Measurements from ENCODE around the gene GCK.
"Not testable (repeated sequence)": the region's sequence is repeated elsewhere in the genome, so short reads cannot be mapped to it uniquely, and the experiment has no call there.

The GCK gene

GRCh38 chr7:44200699-44201461 lies 11.6 kb upstream of the GCK start, which contains the start of gene YKT6:
TSS of gene YKT6 (plus strand) at chr7:44200978. CDS start at chr7:44201136, 158 bp downstream.
- DNase-seq: peak; percentile 99

- not testable (repeated sequence) for DNase-seq
These were observed 10.9 kb upstream of the GCK start for GRCh38 chr7:44200163-44200562.

- no peak for DNase-seq
These were observed 8.2 kb upstream of the GCK start for GRCh38 chr7:44197474-44197873.

- peak; percentile 55 to 58 for DNase-seq
These were observed 7.2 kb upstream of the GCK start for GRCh38 chr7:44196450-44196872.

- no peak for DNase-seq
These were observed 6.7 kb upstream of the GCK start for GRCh38 chr7:44195889-44196288.

- DNase-seq: no peak
These were observed 5.4 kb upstream of the GCK start for GRCh38 chr7:44194562-44195145.

- DNase-seq: no peak
These were observed 4.8 kb upstream of the GCK start for GRCh38 chr7:44194069-44194468.

- no peak for DNase-seq
These were observed 4.0 kb upstream of the GCK start for GRCh38 chr7:44193011-44193802.

- DNase-seq: no peak
These were observed 1.9 kb upstream of the GCK start for GRCh38 chr7:44191171-44191570.

GRCh38 chr7:44189993-44190872 lies 994 bp upstream of the GCK start:
- DNase-seq: no peak

GRCh38 chr7:44188480-44189225 lies 586 bp downstream of the GCK start:
- DNase-seq: no peak

- DNase-seq: no peak
These were observed 1.4 kb downstream of the GCK start for GRCh38 chr7:44187636-44188416.

GRCh38 chr7:44186736-44187135 lies 2.5 kb downstream of the GCK start:
- no peak for DNase-seq

- peak in 1 of 2 experiments; percentile 68 for DNase-seq
These were observed 3.5 kb downstream of the GCK start for GRCh38 chr7:44185729-44186128.

- no peak for DNase-seq
These were observed 4.3 kb downstream of the GCK start for GRCh38 chr7:44184873-44185446.

- DNase-seq: peak; percentile 40 to 78
These were observed 4.9 kb downstream of the GCK start for GRCh38 chr7:44184206-44184872.

- DNase-seq: no peak
These were observed 5.9 kb downstream of the GCK start for GRCh38 chr7:44183386-44183785.

GRCh38 chr7:44182827-44183226 lies 6.4 kb downstream of the GCK start:
- no peak for DNase-seq

- no peak for DNase-seq
These were observed 8.6 kb downstream of the GCK start for GRCh38 chr7:44180631-44181030.

GRCh38 chr7:44177570-44178131 lies 11.6 kb downstream of the GCK start:
- no peak for DNase-seq
